ENCODE results near the gene APOA5.

DNA sequence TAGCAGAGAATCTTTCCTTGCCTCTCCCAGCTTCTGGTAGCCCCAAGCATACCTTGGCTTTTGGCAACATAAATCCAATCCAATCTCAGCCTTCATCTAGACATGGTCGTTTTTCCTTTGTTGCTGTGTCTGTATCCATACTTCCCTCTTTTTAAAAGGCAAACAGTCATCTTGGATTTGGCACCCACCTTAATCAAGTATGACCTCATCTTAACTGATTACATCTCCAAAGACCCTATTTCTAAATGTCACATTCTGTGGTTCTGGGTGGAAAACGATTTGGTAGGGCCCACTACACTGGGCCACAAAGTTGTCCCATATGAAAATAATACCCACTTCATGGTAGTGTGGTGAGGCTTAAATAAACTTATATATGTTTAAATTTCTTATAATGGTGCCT is 19.7 kb downstream of the APOA5 start:
- TF ChIP-seq, protein P1, sequence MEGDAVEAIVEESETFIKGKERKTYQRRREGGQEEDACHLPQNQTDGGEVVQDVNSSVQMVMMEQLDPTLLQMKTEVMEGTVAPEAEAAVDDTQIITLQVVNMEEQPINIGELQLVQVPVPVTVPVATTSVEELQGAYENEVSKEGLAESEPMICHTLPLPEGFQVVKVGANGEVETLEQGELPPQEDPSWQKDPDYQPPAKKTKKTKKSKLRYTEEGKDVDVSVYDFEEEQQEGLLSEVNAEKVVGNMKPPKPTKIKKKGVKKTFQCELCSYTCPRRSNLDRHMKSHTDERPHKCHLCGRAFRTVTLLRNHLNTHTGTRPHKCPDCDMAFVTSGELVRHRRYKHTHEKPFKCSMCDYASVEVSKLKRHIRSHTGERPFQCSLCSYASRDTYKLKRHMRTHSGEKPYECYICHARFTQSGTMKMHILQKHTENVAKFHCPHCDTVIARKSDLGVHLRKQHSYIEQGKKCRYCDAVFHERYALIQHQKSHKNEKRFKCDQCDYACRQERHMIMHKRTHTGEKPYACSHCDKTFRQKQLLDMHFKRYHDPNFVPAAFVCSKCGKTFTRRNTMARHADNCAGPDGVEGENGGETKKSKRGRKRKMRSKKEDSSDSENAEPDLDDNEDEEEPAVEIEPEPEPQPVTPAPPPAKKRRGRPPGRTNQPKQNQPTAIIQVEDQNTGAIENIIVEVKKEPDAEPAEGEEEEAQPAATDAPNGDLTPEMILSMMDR (IDR thresholded peaks at IDR 0.05; ENCODE audit: insufficient read depth, low read length, poor library complexity, severe bottlenecking) = no peak
- no peak for TF ChIP-seq EZH2phosphoT487 (conservative IDR thresholded peaks at IDR 0.05; ENCODE audit: low read length)
